ENCODE data around the gene ANKRD12. TPM values are rescaled to one million over a fixed set of nuclear protein-coding genes. Genes with fewer than 3 reads are reported as not detected.

The ANKRD12 gene
- polyA plus RNA-seq, 1 donor from 2014 or later: 32.3 TPM

DNA sequence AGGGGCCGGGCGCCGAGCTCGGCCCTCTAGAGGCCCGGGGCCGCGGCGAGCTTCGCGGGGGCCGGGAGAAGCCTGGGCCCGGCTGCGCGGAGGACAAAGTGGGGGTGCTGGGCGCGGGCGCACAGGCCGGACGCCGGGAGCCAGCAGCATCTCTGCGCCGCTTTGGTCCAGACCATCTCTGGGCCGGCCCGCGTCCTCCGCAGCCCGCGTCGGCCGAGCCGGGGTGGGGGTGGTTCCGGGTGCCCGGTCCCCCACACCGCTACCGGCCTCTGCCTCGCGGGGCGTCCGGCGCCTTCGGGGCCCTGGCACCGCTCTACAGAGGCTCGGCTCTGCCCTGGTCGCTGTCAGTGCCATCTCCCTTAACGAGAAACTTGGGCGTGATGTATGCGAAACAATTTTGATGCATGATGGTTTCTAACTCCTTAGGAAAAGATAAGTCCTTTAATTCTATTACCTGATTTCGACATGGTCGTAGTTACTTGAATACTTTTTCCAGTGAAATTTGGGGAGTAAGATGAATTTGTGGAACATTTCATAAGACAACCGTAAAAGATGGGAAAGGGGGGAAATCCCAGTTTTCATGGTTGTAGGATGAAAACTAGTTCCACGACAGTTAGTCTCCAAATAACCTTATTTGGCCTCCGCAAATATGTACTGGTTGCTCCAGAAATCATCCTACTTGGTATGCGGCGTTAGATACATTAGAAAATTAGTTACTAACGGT lies 198.6 kb downstream of the ANKRD12 start:
- Histone ChIP-seq H3K9me3 (ENCODE audit: low read length) (no peaks in the 10 kb centered on the region), H3K9me2 (ENCODE audit: insufficient read depth, low read length) (no peaks in the 10 kb centered on the region), H4K20me1 (ENCODE audit: insufficient read depth) (no peaks in the 10 kb centered on the region), H3K4me3 (ENCODE audit: low read length) (peak overlapping the region; percentile 87), H3K27me3 (ENCODE audit: insufficient read depth, low read depth, low read length) (no peaks in the 10 kb centered on the region), H3K27ac (ENCODE audit: low read length) (peak overlapping the region; percentile 53), H3K36me3 (ENCODE audit: insufficient read depth, low read length) (no peaks in the 10 kb centered on the region), H3K9ac (ENCODE audit: low read length) (peak overlapping the region; percentile 75), H3K79me2 (replicated peaks; ENCODE audit: insufficient read depth, low read length) (peaks cover 24% of the 10 kb centered on the region), H2AFZ (ENCODE audit: low read depth, low read length) (peak overlapping the region; percentile 21), H3F3A (ENCODE audit: insufficient read depth, low read length, poor library complexity, severe bottlenecking) (peaks cover 7% of the 10 kb centered on the region), H3K4me2 (ENCODE audit: low read length) (peak overlapping the region; percentile 74)
- TF ChIP-seq, protein P1, sequence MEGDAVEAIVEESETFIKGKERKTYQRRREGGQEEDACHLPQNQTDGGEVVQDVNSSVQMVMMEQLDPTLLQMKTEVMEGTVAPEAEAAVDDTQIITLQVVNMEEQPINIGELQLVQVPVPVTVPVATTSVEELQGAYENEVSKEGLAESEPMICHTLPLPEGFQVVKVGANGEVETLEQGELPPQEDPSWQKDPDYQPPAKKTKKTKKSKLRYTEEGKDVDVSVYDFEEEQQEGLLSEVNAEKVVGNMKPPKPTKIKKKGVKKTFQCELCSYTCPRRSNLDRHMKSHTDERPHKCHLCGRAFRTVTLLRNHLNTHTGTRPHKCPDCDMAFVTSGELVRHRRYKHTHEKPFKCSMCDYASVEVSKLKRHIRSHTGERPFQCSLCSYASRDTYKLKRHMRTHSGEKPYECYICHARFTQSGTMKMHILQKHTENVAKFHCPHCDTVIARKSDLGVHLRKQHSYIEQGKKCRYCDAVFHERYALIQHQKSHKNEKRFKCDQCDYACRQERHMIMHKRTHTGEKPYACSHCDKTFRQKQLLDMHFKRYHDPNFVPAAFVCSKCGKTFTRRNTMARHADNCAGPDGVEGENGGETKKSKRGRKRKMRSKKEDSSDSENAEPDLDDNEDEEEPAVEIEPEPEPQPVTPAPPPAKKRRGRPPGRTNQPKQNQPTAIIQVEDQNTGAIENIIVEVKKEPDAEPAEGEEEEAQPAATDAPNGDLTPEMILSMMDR (IDR thresholded peaks at IDR 0.05; ENCODE audit: poor library complexity, severe bottlenecking): peak; percentile 32
- TF ChIP-seq POLR2AphosphoS5 (IDR thresholded peaks at IDR 0.05): no peak
- no peak for TF ChIP-seq RAD21 (conservative IDR thresholded peaks at IDR 0.05)
- no peak for TF ChIP-seq TAF1 (IDR thresholded peaks at IDR 0.05; ENCODE audit: low read depth)
- TF ChIP-seq EZH2 (IDR thresholded peaks at IDR 0.05; ENCODE audit: borderline replicate concordance, insufficient read depth, low read length, poor library complexity, severe bottlenecking): no peak
- peak; percentile 26 for TF ChIP-seq SMC3 (conservative IDR thresholded peaks at IDR 0.05; ENCODE audit: poor library complexity)
- peak; percentile 34 for TF ChIP-seq MXI1 (conservative IDR thresholded peaks at IDR 0.05; ENCODE audit: poor library complexity, severe bottlenecking)
- TF ChIP-seq, protein P2, sequence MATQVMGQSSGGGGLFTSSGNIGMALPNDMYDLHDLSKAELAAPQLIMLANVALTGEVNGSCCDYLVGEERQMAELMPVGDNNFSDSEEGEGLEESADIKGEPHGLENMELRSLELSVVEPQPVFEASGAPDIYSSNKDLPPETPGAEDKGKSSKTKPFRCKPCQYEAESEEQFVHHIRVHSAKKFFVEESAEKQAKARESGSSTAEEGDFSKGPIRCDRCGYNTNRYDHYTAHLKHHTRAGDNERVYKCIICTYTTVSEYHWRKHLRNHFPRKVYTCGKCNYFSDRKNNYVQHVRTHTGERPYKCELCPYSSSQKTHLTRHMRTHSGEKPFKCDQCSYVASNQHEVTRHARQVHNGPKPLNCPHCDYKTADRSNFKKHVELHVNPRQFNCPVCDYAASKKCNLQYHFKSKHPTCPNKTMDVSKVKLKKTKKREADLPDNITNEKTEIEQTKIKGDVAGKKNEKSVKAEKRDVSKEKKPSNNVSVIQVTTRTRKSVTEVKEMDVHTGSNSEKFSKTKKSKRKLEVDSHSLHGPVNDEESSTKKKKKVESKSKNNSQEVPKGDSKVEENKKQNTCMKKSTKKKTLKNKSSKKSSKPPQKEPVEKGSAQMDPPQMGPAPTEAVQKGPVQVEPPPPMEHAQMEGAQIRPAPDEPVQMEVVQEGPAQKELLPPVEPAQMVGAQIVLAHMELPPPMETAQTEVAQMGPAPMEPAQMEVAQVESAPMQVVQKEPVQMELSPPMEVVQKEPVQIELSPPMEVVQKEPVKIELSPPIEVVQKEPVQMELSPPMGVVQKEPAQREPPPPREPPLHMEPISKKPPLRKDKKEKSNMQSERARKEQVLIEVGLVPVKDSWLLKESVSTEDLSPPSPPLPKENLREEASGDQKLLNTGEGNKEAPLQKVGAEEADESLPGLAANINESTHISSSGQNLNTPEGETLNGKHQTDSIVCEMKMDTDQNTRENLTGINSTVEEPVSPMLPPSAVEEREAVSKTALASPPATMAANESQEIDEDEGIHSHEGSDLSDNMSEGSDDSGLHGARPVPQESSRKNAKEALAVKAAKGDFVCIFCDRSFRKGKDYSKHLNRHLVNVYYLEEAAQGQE (IDR thresholded peaks at IDR 0.05; ENCODE audit: borderline replicate concordance): no peak
- peak; percentile 15 for TF ChIP-seq EP300 (conservative IDR thresholded peaks at IDR 0.05; ENCODE audit: poor library complexity, severe bottlenecking)

Small RNA genes within 50 kb of the gene (small RNA-seq; reads per million reads assigned to genes)
- gene RF00019: 0 to 1.2 (median 0) reads per million in 3 experiments

Other genes with a start within 250 kb of the ANKRD12 start
- 244 and 285 TPM in 2 replicates for gene NDUFV2, start 34.1 kb upstream of the ANKRD12 start, polyA plus RNA-seq
- gene TWSG1, start 198.0 kb downstream of the ANKRD12 start, polyA plus RNA-seq: 11.5 and 14.0 TPM in 2 replicates

All from neural cell (in vitro differentiated cells).